Endothelial cell of umbilical vein (primary cell): ENCODE results near the gene MISFA. TPM values are rescaled to one million over a fixed set of nuclear protein-coding genes. Genes with fewer than 3 reads are reported as not detected.
A peak's percentile ranks its signal among the peaks of the same experiment; 100 is the strongest.

Experiments used
- Bru-seq: library from RNA; stranded (reverse); fragments of 400-500 nt; gene quantifications from one replicate; lab custom pipeline; 2021; lab: Mats Ljungman, UMichigan
- BruChase-seq, 2 experiments: library from RNA; stranded (reverse); fragments of 400-500 nt; gene quantifications; one replicate each; lab custom pipeline; 2021; lab: Mats Ljungman, UMichigan
- BruUV-seq: library from RNA; stranded (reverse); fragments of 400-500 nt; replicated peaks from 2 replicates; lab custom pipeline; 2021; lab: Mats Ljungman, UMichigan
- CTCF ChIA-PET: fragments of 300-600, 350-600 bp; sonication (Branson Sonifier 250); formaldehyde crosslinking; loops from one replicate; lab custom pipeline; 2021; ENCODE audit warnings: antibody characterized with exemption, inconsistent platforms; lab: Charles Lee
- POLR2A ChIA-PET: fragments of 300-600, 350-600 bp; sonication (Branson Sonifier 250); formaldehyde crosslinking; loops from one replicate; lab custom pipeline; 2021; ENCODE audit warnings: antibody characterized with exemption, inconsistent platforms; lab: Charles Lee
- DNase-seq: peaks from one replicate; pipeline ENCODE4 v3.0.0-alpha.2; 2011; ENCODE audit warnings: low read depth, low spot score
- FAIRE-seq: peaks from 2 replicates; lab custom pipeline; 2011; peaks lifted over from hg19 to GRCh38; lab: Jason Lieb, UNC
- H2AFZ ChIP-seq: 2 replicates; pipeline ENCODE4 v1.6.0; 2012; ENCODE audit warnings: low read depth, low read length, control low read depth, inconsistent platforms
- H3K27ac ChIP-seq: 2 replicates; pipeline ENCODE4 v1.5.1; 2011; ENCODE audit warnings: low read depth, mild to moderate bottlenecking, control low read depth, low read length, moderate library complexity; ENCODE audit not compliant: insufficient read depth
- H3K27me3 ChIP-seq, 2 experiments: 2 replicates each; pipeline versions ENCODE4 v1.6.0 to v1.6.1; 2011; ENCODE audit warnings: low read length in 2 of 2, mixed read lengths in 1 of 2; ENCODE audit not compliant: control insufficient read depth in 2 of 2, insufficient read depth in 2 of 2
- H3K36me3 ChIP-seq, 2 experiments: 2 replicates in 1 of 2; 3 replicates in 1 of 2; pipeline ENCODE4 v1.5.1; 2011; ENCODE audit warnings: low read length in 2 of 2, mild to moderate bottlenecking in 1 of 2, moderate library complexity in 1 of 2; ENCODE audit not compliant: control insufficient read depth in 2 of 2, insufficient read depth in 2 of 2; ENCODE audit errors: extremely low read depth in 1 of 2
- H3K4me1 ChIP-seq: 3 replicates; pipeline ENCODE4 v1.5.1; 2011; ENCODE audit warnings: mild to moderate bottlenecking, low read length; ENCODE audit not compliant: control insufficient read depth, insufficient read depth; ENCODE audit errors: extremely low read depth
- H3K4me2 ChIP-seq: 2 replicates; pipeline ENCODE4 v1.6.1; 2011; ENCODE audit warnings: low read length, control low read depth, mixed read lengths; ENCODE audit not compliant: insufficient read depth
- H3K4me3 ChIP-seq, 3 experiments: fragments of 200-600 bp in 1 of 3; sonication (generic), shearing (Covaris generic) in 1 of 3; replicated peaks in 1 of 3; 2 replicates each; pipeline ENCODE4 v1.5.1; 2011 to 2016; ENCODE audit warnings: control low read depth in 3 of 3, low read length in 3 of 3, mild to moderate bottlenecking in 2 of 3, inconsistent platforms in 1 of 3, low read depth in 1 of 3, moderate library complexity in 1 of 3; ENCODE audit not compliant: insufficient read depth in 1 of 3
- H3K79me2 ChIP-seq: 2 replicates; pipeline ENCODE4 v1.6.0; 2012; ENCODE audit warnings: low read length, inconsistent platforms; ENCODE audit not compliant: control insufficient read depth, insufficient read depth
- H3K9ac ChIP-seq: replicated peaks from 2 replicates; pipeline ENCODE3; 2011; ENCODE audit warnings: low read length, control low read depth; ENCODE audit not compliant: insufficient read depth; ENCODE audit errors: extremely low read depth
- H3K9me1 ChIP-seq: replicated peaks from 3 replicates; pipeline ENCODE4 v1.6.0; 2011; ENCODE audit warnings: mild to moderate bottlenecking, low read length; ENCODE audit not compliant: control insufficient read depth, insufficient read depth; ENCODE audit errors: extremely low read depth
- H3K9me3 ChIP-seq: replicated peaks from 2 replicates; pipeline ENCODE4 v1.5.1; 2012; ENCODE audit warnings: low read length, inconsistent platforms; ENCODE audit not compliant: control insufficient read depth, insufficient read depth
- H4K20me1 ChIP-seq: replicated peaks from 2 replicates; pipeline ENCODE3; 2011; ENCODE audit warnings: mild to moderate bottlenecking, low read length; ENCODE audit not compliant: control insufficient read depth, insufficient read depth; ENCODE audit errors: extremely low read depth
- CTCF ChIP-seq, 2 donors: IDR thresholded peaks; 1 replicate in 1 of 2; 2 replicates in 1 of 2; pipeline ENCODE4 v1.5.1; 2011; ENCODE audit warnings: low read length in 2 of 2, mild to moderate bottlenecking in 2 of 2, moderate library complexity in 2 of 2, control low read depth in 1 of 2, inconsistent platforms in 1 of 2, low read depth in 1 of 2; ENCODE audit not compliant: insufficient read depth in 1 of 2; ENCODE audit errors: extremely low read depth in 1 of 2
- EZH2 ChIP-seq: IDR thresholded peaks from 2 replicates; pipeline ENCODE4 v1.6.1; 2012; ENCODE audit warnings: borderline replicate concordance, low read depth, mild to moderate bottlenecking, moderate library complexity, low read length, inconsistent platforms; ENCODE audit not compliant: severe bottlenecking
- FOS ChIP-seq: IDR thresholded peaks from 2 replicates; pipeline ENCODE4 v1.6.1; 2011; ENCODE audit warnings: mild to moderate bottlenecking, low read length, moderate library complexity, borderline replicate concordance; ENCODE audit not compliant: insufficient read depth
- GATA2 ChIP-seq: IDR thresholded peaks from 2 replicates; pipeline ENCODE4 v1.7.0; 2011; ENCODE audit warnings: low read depth, mild to moderate bottlenecking, moderate library complexity, mixed read lengths, low read length; ENCODE audit not compliant: insufficient read length, insufficient read depth
- JUN ChIP-seq: IDR thresholded peaks from 2 replicates; pipeline ENCODE4 v1.6.1; 2011; ENCODE audit warnings: borderline replicate concordance, low read depth; ENCODE audit not compliant: insufficient read length, insufficient read depth
- MAX ChIP-seq: IDR thresholded peaks from 2 replicates; pipeline ENCODE4 v1.6.1; 2011; ENCODE audit not compliant: insufficient read depth, insufficient read length
- MYC ChIP-seq: IDR thresholded peaks from one replicate; pipeline ENCODE4 v1.6.1; 2011; ENCODE audit warnings: mild to moderate bottlenecking, low read depth, low read length
- POLR2A ChIP-seq: IDR thresholded peaks from 2 replicates; pipeline ENCODE4 v1.6.1; 2012; ENCODE audit warnings: low read depth, mild to moderate bottlenecking, control low read depth, low read length
- POLR2AphosphoS5 ChIP-seq: IDR thresholded peaks from 2 replicates; pipeline ENCODE4 v1.6.1; 2012; ENCODE audit warnings: low read depth, mild to moderate bottlenecking, control low read depth, low read length, moderate library complexity; ENCODE audit not compliant: insufficient read depth
- dilution Hi-C: fragments of 300-500 bp; cut with MboI; formaldehyde crosslinking; loops from one replicate; pipeline ENCODE4 v1.15.0; 2019; ENCODE audit warnings: low sequenced_read_pairs; ENCODE audit not compliant: extremely low pct_ligation_motif_present
- intact Hi-C: fragments of 100-400 bp; cut with micrococcal nuclease; formaldehyde crosslinking; loops from one replicate; pipeline ENCODE4 v1.10.0; 2022
- long read RNA-seq: library from polyadenylated mRNA; stranded (forward); transcript quantifications from one replicate; pipeline ENCODE4 v2.0.0, GENCODE V29; 2021
- polyA minus RNA-seq, 3 experiments: library from RNA; depleted of rRNA, polyadenylated mRNA; stranded (reverse); fragments of >200 nt; gene quantifications; 1 replicate in 1 of 3; 2 replicates in 2 of 3; pipeline ENCODE4 v1.2.3, GENCODE V29; 2011
- polyA plus RNA-seq, 4 experiments: library from polyadenylated mRNA; depleted of rRNA in 3 of 4; stranded (reverse) in 3 of 4; unstranded in 1 of 4; fragments of >200 nt; gene quantifications; 2 replicates each; pipeline versions ENCODE4 v1.2.1 to v1.2.3, GENCODE V29; 2011 to 2012; ENCODE audit warnings: missing spikeins in 1 of 4
- total RNA-seq: library from RNA; stranded (reverse); gene quantifications from 2 replicates; pipeline ENCODE4 v1.2.3, GENCODE V29; 2021

The MISFA gene
- 2.8 and 3.6 TPM in 2 replicates for total RNA-seq
- 0.75 and 1.4 TPM in 2 replicates for polyA plus RNA-seq
- 1.4 and 1.8 TPM in 2 replicates for polyA plus RNA-seq (2011; cell fraction: cytosol; rRNA removed)
- 0.54 and 1.1 TPM in 2 replicates for polyA plus RNA-seq (2011; cell fraction: nucleus; rRNA removed)
- polyA plus RNA-seq (2012): 0.88 and 3.4 TPM in 2 replicates
- polyA minus RNA-seq: not detected in 2 replicates
- polyA minus RNA-seq (2011; cell fraction: cytosol; rRNA and poly(A)+ RNA removed): not detected
- polyA minus RNA-seq (2011; cell fraction: nucleus; rRNA and poly(A)+ RNA removed): 1.6 TPM in 2 replicates
- percentile 44 among the genes with signal in this experiment for Bru-seq, nascent RNA
- percentile 49 among the genes with signal in this experiment for BruChase-seq, experiment 1, labeled RNA remaining after a 6-hour chase
- percentile 49 among the genes with signal in this experiment for BruChase-seq, experiment 2, labeled RNA remaining after a 2-hour chase
- long read RNA-seq, partial matches to known transcripts: 0 of 19 reads
- long read RNA-seq, other reads (novel, unspliced or antisense): 19 of 19 reads

GRCh38 chr11:18599739-18600230 is at the start of gene MISFA:
Gene MISFA (plus strand): TSS chr11:18599789. CDS start chr11:18599929, 140 bp downstream.
- no peaks in the 10 kb centered on the region for H3K9me3 ChIP-seq
- H3K4me2 ChIP-seq: no peak within 1 kb of the TSS
- no peak for FAIRE-seq
- H3K4me1 ChIP-seq: no peaks in the 10 kb centered on the region
- H3K4me3 ChIP-seq: no peak within 1 kb of the TSS
- dilution Hi-C loops: no loop called here
- H4K20me1 ChIP-seq: no peaks in the 10 kb centered on the region
- BruUV-seq: no TSS peak
- TF ChIP-seq GATA2 (no peak), JUN (no peak), MAX (no peak), POLR2A (no peak), POLR2AphosphoS5 (no peak), MYC (no peak), EZH2 (no peak), CTCF (IDR thresholded peaks at IDR 0.05; ENCODE audit: extremely low read depth in 1 of 2, insufficient read depth in 1 of 2, low read depth in 1 of 2, low read length in 2 of 2) (no peak), FOS (no peak)
- ChIA-PET CTCF (no interaction called here), POLR2A (no interaction called here)
- H3K27ac ChIP-seq: no peak within 1 kb of the TSS
- H3K9me1 ChIP-seq: no peaks in the 10 kb centered on the region
- no peaks in the 10 kb centered on the region for H3K79me2 ChIP-seq
- DNase-seq: no peak
- peaks cover 0 to 4% of the 10 kb centered on the region in 2 experiments for H3K36me3 ChIP-seq
- intact Hi-C loops: no loop called here
- H2AFZ ChIP-seq: no peak within 1 kb of the TSS
- H3K27me3 ChIP-seq: no peaks in the 10 kb centered on the region
- H3K9ac ChIP-seq: no peak within 1 kb of the TSS
